ENCODE measurements around the gene METTL1.

GRCh38 chr12:57741844-57742738 lies 29.8 kb downstream of the METTL1 start:
- TF ChIP-seq POLR2AphosphoS5 (IDR thresholded peaks at IDR 0.05; ENCODE audit: low read depth, low read length): no peak
- peak; percentile 53; the same call in 1 of the 2 replicates for TF ChIP-seq POLR2A (IDR thresholded peaks at IDR 0.05; ENCODE audit: low read depth, low read length)
- TF ChIP-seq TAF1 (IDR thresholded peaks at IDR 0.05; ENCODE audit: borderline replicate concordance, low read depth, low read length): 0 out of 2 replicates have a peak, but pooled peaks have one; percentile 16
